IPS-18c (cell line): ENCODE results near the gene PIP4K2A.

Experiments
- H3K4me3 ChIP-seq: 2 replicates; pipeline ENCODE4 v1.7.0; 2013; ENCODE audit warnings: low read depth, mild to moderate bottlenecking, low read length, moderate library complexity; ENCODE audit not compliant: insufficient read depth
- H3K9me3 ChIP-seq: one replicate; pipeline ENCODE4 v1.6.1; 2013; ENCODE audit warnings: mild to moderate bottlenecking, low read length, moderate library complexity; ENCODE audit not compliant: control insufficient read depth, insufficient read depth

Gene PIP4K2A

DNA sequence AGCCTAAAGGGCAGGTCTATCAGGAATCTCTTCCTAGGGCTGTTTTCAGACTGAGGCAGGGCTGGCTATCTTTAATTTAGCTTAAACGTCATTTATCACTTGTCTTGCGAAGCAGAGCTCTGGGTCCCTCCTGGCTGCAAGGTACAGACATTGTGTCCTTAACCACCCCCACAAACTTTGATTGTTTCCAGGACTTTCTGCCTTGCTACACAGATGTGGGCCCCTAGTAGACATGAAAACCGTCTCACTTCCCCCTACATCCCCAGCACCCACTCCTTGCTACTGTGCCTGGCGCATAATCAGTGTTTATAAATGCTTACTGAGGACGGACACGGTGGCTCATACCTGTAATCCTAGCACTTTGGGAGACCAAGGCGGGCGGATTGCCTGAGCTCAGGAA is 54.5 kb downstream of the PIP4K2A start:
- no peak overlapping the region for H3K4me3 ChIP-seq
- H3K9me3 ChIP-seq = no peaks in the 10 kb centered on the region

- Histone ChIP-seq H3K9me3 (no peaks in the 10 kb centered on the region), H3K4me3 (no peak overlapping the region)
Observed at GRCh38 chr10:22658745-22659410, 55.5 kb downstream of the PIP4K2A start.

GRCh38 chr10:22657566-22658225 is 56.7 kb downstream of the PIP4K2A start:
- Histone ChIP-seq H3K4me3 (no peak overlapping the region), H3K9me3 (no peaks in the 10 kb centered on the region)

DNA sequence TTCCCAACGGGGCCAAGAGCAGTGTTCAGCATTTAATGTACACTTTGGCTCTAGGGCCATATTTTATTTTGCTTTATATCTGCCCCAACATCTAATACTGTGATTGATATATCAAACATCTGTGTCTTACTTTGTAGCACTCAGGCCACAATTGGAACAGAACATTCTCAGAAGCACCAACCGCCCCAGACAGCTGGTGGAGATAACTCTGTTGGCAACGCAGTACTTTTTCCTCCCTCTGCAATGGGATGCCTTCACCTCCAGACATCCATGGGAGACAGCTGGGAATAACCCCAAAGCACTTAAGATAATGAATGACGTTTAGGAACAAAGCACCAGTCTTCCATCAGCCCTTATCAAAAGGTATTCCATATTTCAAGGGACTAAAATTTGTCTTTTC is 57.4 kb downstream of the PIP4K2A start:
- no peaks in the 10 kb centered on the region for H3K9me3 ChIP-seq
- no peak overlapping the region for H3K4me3 ChIP-seq

DNA sequence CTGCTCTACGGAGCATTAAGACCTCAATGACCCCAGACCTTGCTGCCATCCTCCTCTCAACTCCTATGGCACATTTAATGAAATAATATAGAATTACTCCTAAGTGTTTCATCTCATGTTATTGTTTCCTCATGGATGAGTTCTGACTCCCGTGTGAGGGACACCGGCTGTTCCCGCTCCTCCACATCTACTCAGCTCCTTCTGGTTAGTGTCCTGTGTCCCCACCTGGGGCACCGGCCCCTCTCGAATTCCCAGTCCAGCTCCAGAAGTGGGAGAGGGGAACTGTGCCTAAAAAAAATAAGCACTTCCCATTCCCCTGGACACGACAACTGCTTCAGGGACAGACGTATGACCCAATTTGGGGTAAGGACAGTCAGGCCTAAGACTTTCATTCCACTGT is 58.3 kb downstream of the PIP4K2A start:
- H3K4me3 ChIP-seq = no peak overlapping the region

GRCh38 chr10:22655312-22655981 is 58.9 kb downstream of the PIP4K2A start:
- Histone ChIP-seq H3K4me3 (no peak overlapping the region), H3K9me3 (no peaks in the 10 kb centered on the region)

More for the DNA sequence above, 58.3 kb downstream of the PIP4K2A start:
- no peaks in the 10 kb centered on the region for H3K9me3 ChIP-seq

GRCh38 chr10:22652988-22653481 is 61.3 kb downstream of the PIP4K2A start:
- Histone ChIP-seq H3K4me3 (no peak overlapping the region), H3K9me3 (no peaks in the 10 kb centered on the region)

DNA sequence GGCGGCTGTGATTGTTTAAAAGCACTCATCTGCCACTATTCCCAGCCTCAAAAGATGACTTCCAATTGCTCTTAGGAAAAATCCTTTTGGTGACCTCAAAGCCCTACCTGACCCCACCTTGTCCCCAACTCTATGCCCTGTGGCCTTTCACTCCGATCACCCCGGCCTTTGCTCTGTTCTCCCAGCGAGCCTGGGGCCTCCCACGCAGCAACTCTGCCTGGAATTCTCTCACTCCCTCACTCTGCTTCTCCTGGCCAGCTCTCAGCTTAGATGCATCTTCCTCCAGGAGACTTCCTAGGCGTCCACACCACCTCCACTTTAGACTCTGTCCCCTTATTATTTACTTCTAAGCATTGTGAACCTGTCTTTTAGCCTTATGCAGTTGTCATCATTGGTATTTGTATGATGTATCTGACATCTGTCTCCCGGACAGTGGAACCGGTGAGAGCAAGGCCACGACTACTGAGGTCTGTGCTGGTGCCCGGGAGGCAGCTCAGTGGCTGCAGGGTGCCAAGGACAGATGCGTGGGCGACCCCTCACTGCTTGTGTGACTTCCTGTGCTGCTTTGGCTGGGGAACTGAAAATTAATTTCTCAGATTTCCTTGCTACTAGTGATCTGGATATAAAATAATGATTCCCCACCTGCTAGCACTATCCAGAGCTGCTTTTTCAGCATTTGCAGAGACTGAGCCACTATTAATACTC is 63.0 kb downstream of the PIP4K2A start:
- no peaks in the 10 kb centered on the region for H3K9me3 ChIP-seq
- H3K4me3 ChIP-seq = no peak overlapping the region

GRCh38 chr10:22649994-22650393 is 64.4 kb downstream of the PIP4K2A start:
- Histone ChIP-seq H3K4me3 (no peak overlapping the region), H3K9me3 (no peaks in the 10 kb centered on the region)

- Histone ChIP-seq H3K9me3 (no peaks in the 10 kb centered on the region), H3K4me3 (no peak overlapping the region)
Observed at GRCh38 chr10:22649390-22649841, 65.0 kb downstream of the PIP4K2A start.

- H3K9me3 ChIP-seq = no peaks in the 10 kb centered on the region
- H3K4me3 ChIP-seq = no peak overlapping the region
Observed at GRCh38 chr10:22648547-22648961, 65.8 kb downstream of the PIP4K2A start.

DNA sequence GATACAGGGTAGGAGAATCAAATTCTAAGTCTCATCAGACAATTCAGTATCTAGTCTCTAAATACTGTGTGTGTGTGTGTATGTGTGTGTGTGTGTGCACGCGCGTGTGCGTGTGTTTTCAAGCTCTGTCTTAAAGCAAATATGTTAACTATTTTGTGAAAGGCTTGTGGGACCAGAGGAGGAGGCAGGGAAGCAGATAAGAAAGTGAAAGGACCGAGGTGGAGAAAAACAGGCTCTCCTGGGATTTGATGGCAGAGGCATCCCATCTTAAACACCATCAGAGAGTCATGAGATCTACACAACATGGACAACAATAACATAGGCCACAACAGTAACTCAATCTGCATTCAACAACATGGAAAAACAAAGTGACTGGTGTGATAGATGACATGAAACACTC is 67.1 kb downstream of the PIP4K2A start:
- Histone ChIP-seq H3K9me3 (no peaks in the 10 kb centered on the region), H3K4me3 (no peak overlapping the region)

GRCh38 chr10:22646388-22646853 is 68.0 kb downstream of the PIP4K2A start:
- Histone ChIP-seq H3K4me3 (no peak overlapping the region), H3K9me3 (no peaks in the 10 kb centered on the region)

DNA sequence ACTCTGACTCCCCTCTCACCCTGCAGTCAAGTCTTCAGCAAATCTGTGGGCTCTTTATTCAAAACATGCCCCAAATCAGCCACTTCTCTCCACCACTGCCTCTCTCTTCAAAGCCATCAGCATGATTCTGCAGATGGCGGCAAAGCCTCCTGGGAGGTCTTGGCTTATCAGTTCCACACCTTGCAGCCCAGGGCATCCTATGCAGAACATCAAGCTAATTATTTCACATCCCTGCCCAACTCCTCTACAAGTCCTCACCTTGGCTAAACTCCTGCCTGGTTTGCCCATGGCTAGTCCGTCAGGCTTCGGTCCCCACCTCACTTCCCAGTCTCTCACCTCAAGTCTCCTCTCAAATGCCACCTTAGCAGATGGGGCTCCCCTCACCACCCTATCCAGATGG is 70.2 kb downstream of the PIP4K2A start:
- H3K9me3 ChIP-seq = no peaks in the 10 kb centered on the region

GRCh38 chr10:22643775-22644174 is 70.6 kb downstream of the PIP4K2A start:
- H3K4me3 ChIP-seq = no peak overlapping the region
- H3K9me3 ChIP-seq = no peaks in the 10 kb centered on the region

More for the DNA sequence above, 70.2 kb downstream of the PIP4K2A start:
- no peak overlapping the region for H3K4me3 ChIP-seq

DNA sequence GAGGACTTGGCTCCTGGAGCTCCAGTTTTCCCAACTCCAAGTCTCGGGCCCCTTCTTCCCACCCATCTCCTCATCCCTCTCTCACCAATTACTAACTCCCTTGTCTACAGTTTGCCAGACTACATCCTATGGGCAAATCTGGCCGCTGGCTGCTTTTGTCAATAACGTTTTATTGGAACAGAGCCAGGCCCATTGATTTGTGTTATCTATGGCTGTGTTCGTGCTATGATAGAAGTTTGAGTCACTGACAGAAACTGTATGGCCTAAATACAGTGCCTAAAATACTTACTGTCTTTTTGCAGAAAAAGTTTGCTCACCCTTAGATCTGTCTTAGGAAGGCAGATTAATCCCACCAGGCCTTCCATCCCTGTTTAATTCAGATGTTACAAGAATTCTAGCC is 71.3 kb downstream of the PIP4K2A start:
- Histone ChIP-seq H3K9me3 (no peaks in the 10 kb centered on the region), H3K4me3 (no peak overlapping the region)

DNA sequence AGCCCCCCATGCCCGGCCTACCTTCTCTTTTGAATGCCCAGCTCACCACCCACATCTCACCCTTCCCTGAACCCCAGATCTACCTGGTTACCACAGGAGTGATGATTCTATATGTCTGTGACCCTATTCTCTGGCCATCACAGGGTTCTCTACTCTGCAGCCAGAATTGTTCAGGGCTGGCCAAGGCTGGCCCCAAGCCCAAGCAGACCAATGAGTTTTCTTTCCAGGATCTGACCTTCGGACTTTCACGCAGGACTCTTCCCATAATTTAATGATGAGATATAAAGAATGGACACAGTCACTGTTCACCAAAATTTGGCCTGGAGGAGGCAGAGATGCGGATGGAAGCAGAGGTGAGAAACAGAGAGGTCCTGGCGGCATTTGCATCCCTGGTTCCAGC is 72.6 kb downstream of the PIP4K2A start:
- no peak overlapping the region for H3K4me3 ChIP-seq
- H3K9me3 ChIP-seq = no peaks in the 10 kb centered on the region
